Left ventricle myocardium inferior (tissue), 1 donor: ENCODE data around the gene B2M. TPM values are rescaled to one million over a fixed set of nuclear protein-coding genes. Genes with fewer than 3 reads are reported as not detected.
"Not testable (repeated sequence)": the region's sequence is repeated elsewhere in the genome, so short reads cannot be mapped to it uniquely, and the experiment has no call there.

Source experiments
- DNase-seq: peaks from one replicate; pipeline ENCODE4 v3.0.0-alpha.2; 2020
- H3K27ac ChIP-seq: fragments of 200-600 bp; replicated peaks from 2 replicates; pipeline ENCODE4 v1.8.0; 2021
- H3K27me3 ChIP-seq: fragments of 200-600 bp; 2 replicates; pipeline ENCODE4 v1.8.0; 2021; ENCODE audit warnings: low read depth
- H3K36me3 ChIP-seq: fragments of 200-600 bp; 2 replicates; pipeline ENCODE4 v1.8.0; 2021
- H3K4me1 ChIP-seq: fragments of 200-600 bp; 2 replicates; pipeline ENCODE4 v1.8.0; 2021
- H3K4me3 ChIP-seq: fragments of 200-600 bp; 2 replicates; pipeline ENCODE4 v1.8.0; 2021; ENCODE audit warnings: mild to moderate bottlenecking, moderate library complexity
- H3K9me3 ChIP-seq: fragments of 200-600 bp; replicated peaks from 2 replicates; pipeline ENCODE4 v1.8.0; 2021
- CTCF ChIP-seq: fragments of 200-600 bp; IDR thresholded peaks from 2 replicates; pipeline ENCODE4 v1.8.0; 2021; ENCODE audit warnings: antibody characterized with exemption, mild to moderate bottlenecking, borderline replicate concordance
- intact Hi-C: fragments of 100-400 bp; cut with micrococcal nuclease; formaldehyde crosslinking; loops from one replicate; pipeline ENCODE4 v1.11.0; 2022
- total RNA-seq: library from RNA; stranded (reverse); fragmentation: NEBNext Ultra II Directional; extraction: Animal tissue kit (Norgen Biotek cat#: 25700); gene quantifications from one replicate; pipeline ENCODE4 v1.2.1, GENCODE V29; 2021
- donor health status: DM: no; HTN: yes; CAD: no; lungs with severe emphysema.

The B2M gene
- total RNA-seq, 1 donor from 2014 or later: 1,128 TPM

- Histone ChIP-seq H3K4me3 (no peak overlapping the region), H3K36me3 (no peaks in the 10 kb centered on the region), H3K27me3 (no peaks in the 10 kb centered on the region), H3K9me3 (no peaks in the 10 kb centered on the region), H3K27ac (no peak overlapping the region), H3K4me1 (no peaks in the 10 kb centered on the region)
- no peak for DNase-seq
- no peak for TF ChIP-seq CTCF
- intact Hi-C loops: no loop called here
Observed at GRCh38 chr15:44675911-44676310, 35.4 kb upstream of the B2M start.

GRCh38 chr15:44676676-44677075 lies 34.6 kb upstream of the B2M start:
- Histone ChIP-seq H3K9me3 (no peaks in the 10 kb centered on the region), H3K36me3 (no peaks in the 10 kb centered on the region), H3K27me3 (no peaks in the 10 kb centered on the region), H3K27ac (no peak overlapping the region), H3K4me3 (no peak overlapping the region), H3K4me1 (no peaks in the 10 kb centered on the region)
- no peak for DNase-seq
- TF ChIP-seq CTCF: no peak
- intact Hi-C loops: no loop called here

- intact Hi-C loops: no loop called here
- Histone ChIP-seq H3K9me3 (no peaks in the 10 kb centered on the region), H3K27ac (no peak overlapping the region), H3K36me3 (no peaks in the 10 kb centered on the region), H3K4me1 (peaks cover 15% of the 10 kb centered on the region), H3K27me3 (no peaks in the 10 kb centered on the region), H3K4me3 (no peak overlapping the region)
- TF ChIP-seq CTCF: no peak
- no peak for DNase-seq
Observed at GRCh38 chr15:44682211-44682610, 29.1 kb upstream of the B2M start.

GRCh38 chr15:44682809-44683682 lies 28.3 kb upstream of the B2M start:
- Histone ChIP-seq H3K4me3 (peak overlapping the region; percentile 17), H3K4me1 (peaks cover 15% of the 10 kb centered on the region)
- H3K27ac ChIP-seq, intact Hi-C loops, H3K27me3 ChIP-seq, H3K9me3 ChIP-seq, H3K36me3 ChIP-seq: not testable (repeated sequence)
- DNase-seq: peak; percentile 29

- H3K27ac ChIP-seq, intact Hi-C loops, H3K9me3 ChIP-seq, H3K4me1 ChIP-seq, H3K4me3 ChIP-seq, H3K36me3 ChIP-seq, H3K27me3 ChIP-seq, DNase-seq: not testable (repeated sequence)
Observed at GRCh38 chr15:44689318-44689717, 22.0 kb upstream of the B2M start.

- H3K27me3 ChIP-seq, H3K4me3 ChIP-seq, intact Hi-C loops, H3K27ac ChIP-seq, DNase-seq, H3K9me3 ChIP-seq, H3K36me3 ChIP-seq, H3K4me1 ChIP-seq: not testable (repeated sequence)
Observed at GRCh38 chr15:44690245-44690644, 21.1 kb upstream of the B2M start.

- no peak for TF ChIP-seq CTCF
- intact Hi-C loops: no loop called here
- H3K27ac ChIP-seq: no peak overlapping the region
- peaks cover 4% of the 10 kb centered on the region for H3K9me3 ChIP-seq
- H3K27me3 ChIP-seq: no peaks in the 10 kb centered on the region
- no peaks in the 10 kb centered on the region for H3K4me1 ChIP-seq
- no peak overlapping the region for H3K4me3 ChIP-seq
- H3K36me3 ChIP-seq: no peaks in the 10 kb centered on the region
- DNase-seq: no peak
Observed at GRCh38 chr15:44692659-44693058, 18.7 kb upstream of the B2M start.
